Left lung (tissue), 10 donors: ENCODE measurements around the gene RTEL1. TPM values are rescaled to one million over a fixed set of nuclear protein-coding genes. Genes with fewer than 3 reads are reported as not detected.
"Not testable (repeated sequence)": the region's sequence is repeated elsewhere in the genome, so short reads cannot be mapped to it uniquely, and the experiment has no call there.

Experiments used
- ATAC-seq: fragments of 200-7000 bp; cut with Tn5 transposase; one replicate; pipeline ENCODE4 v1.9.1; 2020; ENCODE audit warnings: moderate library complexity
- DNase-seq, 4 donors: peaks; one replicate each; pipeline ENCODE4 v3.0.0-alpha.2; 2013 to 2020
- H3K27ac ChIP-seq, 2 donors: fragments of 200-600 bp; sonication (generic) in 1 of 2; one replicate each; pipeline versions ENCODE4 v1.5.0 to v1.8.0; 2020 to 2021
- H3K27me3 ChIP-seq, 2 donors: fragments of 200-600 bp; sonication (generic) in 1 of 2; one replicate each; pipeline versions ENCODE4 v1.5.0 to v1.8.0; 2020 to 2021
- H3K36me3 ChIP-seq, 2 donors: fragments of 200-600 bp; sonication (generic) in 1 of 2; one replicate each; pipeline versions ENCODE4 v1.5.0 to v1.8.0; 2020 to 2021
- H3K4me1 ChIP-seq, 2 donors: fragments of 200-600 bp; one replicate each; pipeline ENCODE4 v1.8.0; 2021
- H3K4me3 ChIP-seq, 2 donors: fragments of 200-600 bp; sonication (generic) in 1 of 2; one replicate each; pipeline versions ENCODE4 v1.5.0 to v1.8.0; 2020 to 2021; ENCODE audit warnings: mild to moderate bottlenecking in 1 of 2
- H3K9me3 ChIP-seq, 2 donors: fragments of 200-600 bp; sonication (generic) in 1 of 2; one replicate each; pipeline versions ENCODE4 v1.5.0 to v1.8.0; 2020 to 2021
- intact Hi-C, 2 donors: fragments of 100-400 bp; cut with DNase I; formaldehyde crosslinking; loops; one replicate each; pipeline versions ENCODE4 v1.11.2 to v1.14.2; 2022
- polyA plus RNA-seq, 6 donors: library from polyadenylated mRNA; unstranded; fragments of 120-200 nt; gene quantifications; one replicate each; pipeline ENCODE4 v1.2.1, GENCODE V29; 2013; ENCODE audit not compliant: insufficient read length in 6 of 6
- total RNA-seq, 2 donors: library from RNA; stranded (reverse); fragmentation: NEBNext Ultra II Directional; extraction: Animal tissue kit (Norgen Biotek cat#: 25700); gene quantifications; one replicate each; pipeline ENCODE4 v1.2.1, GENCODE V29; 2021
- TF ChIP-seq, protein P1 (sequence below), 2 donors: fragments of 200-600 bp; sonication (generic) in 1 of 2; IDR thresholded peaks; one replicate each; pipeline versions ENCODE4 v1.5.0 to v1.8.0; 2021; ENCODE audit warnings: antibody characterized with exemption in 2 of 2
- donor health status: DM: no; HTN: yes; CAD: no.
- donor health status: DM: no; HTN: no; CAD: no.

RTEL1 gene
- total and polyA plus RNA-seq, 8 donors, result 19.6 to 38.8 (median 22.4) TPM

DNA sequence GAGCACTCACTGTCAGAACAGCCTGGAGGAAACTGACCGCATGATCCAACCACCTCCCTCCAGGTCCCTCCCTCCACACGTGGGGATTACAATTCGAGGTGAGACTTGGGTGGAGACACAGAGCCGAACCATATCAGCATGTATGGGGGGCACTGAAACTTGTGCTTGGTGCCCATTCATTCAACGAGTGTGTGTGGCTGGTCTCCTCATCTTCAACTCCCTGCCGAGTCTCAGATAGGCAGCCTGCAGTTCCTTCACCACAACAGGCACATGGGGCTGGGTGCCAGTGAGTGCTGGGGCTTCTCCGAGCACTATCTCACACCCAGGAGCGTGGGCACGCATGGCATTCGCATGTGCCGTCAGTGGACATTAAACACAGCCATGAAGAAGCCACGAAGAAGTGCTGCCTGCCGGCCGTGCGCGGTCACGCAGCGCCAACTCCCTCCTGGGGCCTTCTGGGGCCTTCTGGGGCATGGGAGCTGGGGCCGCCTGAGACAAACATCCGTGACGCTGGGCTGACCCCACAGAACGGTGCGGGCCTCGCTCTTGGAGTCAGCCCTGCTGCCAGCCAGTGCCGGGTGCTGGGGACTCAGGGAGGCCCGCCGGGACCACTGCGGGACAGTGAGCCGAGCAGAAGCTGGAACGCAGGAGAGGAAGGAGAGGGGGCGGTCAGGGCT, 714 bp upstream of the RTEL1 start:
- peaks cover 0 to 19% of the 10 kb centered on the region in 2 donors for H3K36me3 ChIP-seq
- peak overlapping the region; percentile 80 to 82 for H3K4me3 ChIP-seq
- H3K27me3 ChIP-seq, result peaks cover 4 to 26% of the 10 kb centered on the region in 2 donors
- DNase-seq (no peak), ATAC-seq (no peak)
- no peaks in the 10 kb centered on the region for H3K9me3 ChIP-seq
- TF ChIP-seq, protein P1, sequence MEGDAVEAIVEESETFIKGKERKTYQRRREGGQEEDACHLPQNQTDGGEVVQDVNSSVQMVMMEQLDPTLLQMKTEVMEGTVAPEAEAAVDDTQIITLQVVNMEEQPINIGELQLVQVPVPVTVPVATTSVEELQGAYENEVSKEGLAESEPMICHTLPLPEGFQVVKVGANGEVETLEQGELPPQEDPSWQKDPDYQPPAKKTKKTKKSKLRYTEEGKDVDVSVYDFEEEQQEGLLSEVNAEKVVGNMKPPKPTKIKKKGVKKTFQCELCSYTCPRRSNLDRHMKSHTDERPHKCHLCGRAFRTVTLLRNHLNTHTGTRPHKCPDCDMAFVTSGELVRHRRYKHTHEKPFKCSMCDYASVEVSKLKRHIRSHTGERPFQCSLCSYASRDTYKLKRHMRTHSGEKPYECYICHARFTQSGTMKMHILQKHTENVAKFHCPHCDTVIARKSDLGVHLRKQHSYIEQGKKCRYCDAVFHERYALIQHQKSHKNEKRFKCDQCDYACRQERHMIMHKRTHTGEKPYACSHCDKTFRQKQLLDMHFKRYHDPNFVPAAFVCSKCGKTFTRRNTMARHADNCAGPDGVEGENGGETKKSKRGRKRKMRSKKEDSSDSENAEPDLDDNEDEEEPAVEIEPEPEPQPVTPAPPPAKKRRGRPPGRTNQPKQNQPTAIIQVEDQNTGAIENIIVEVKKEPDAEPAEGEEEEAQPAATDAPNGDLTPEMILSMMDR (IDR thresholded peaks at IDR 0.05), result no peak
- peak overlapping the region; percentile 81 to 82 for H3K27ac ChIP-seq
- intact Hi-C loops, result no loop called here
- peaks cover 13 to 42% of the 10 kb centered on the region in 2 donors for H3K4me1 ChIP-seq

DNA sequence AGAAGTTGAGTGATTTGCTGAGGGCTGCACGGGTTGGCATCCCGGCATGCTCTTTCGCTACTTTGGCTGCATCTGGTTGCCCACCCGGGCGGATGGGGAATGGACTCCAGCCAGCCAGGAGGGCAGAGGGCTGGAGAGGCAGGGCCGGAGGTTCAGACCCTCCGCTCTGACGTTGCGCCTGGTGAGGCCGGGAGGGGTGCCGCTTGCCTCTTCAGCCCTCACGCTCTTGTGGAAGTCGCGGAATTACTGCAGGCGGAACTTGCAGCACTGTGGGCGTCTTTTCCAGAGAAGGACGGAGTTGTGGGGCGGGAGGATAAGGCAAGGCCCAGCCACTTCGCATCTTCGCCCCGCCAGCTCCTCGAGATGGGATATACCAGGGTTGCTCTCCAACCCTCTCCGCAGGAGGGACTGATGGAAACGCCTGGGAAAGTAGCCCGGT, 656 bp downstream of the RTEL1 start:
- DNase-seq (no peak), ATAC-seq (peak; percentile 30)
- Histone ChIP-seq H3K27me3 (peaks cover 0 to 14% of the 10 kb centered on the region in 2 donors), H3K4me1 (peaks cover 13 to 30% of the 10 kb centered on the region in 2 donors), H3K27ac (peak overlapping the region; percentile 71 to 81), H3K4me3 (peak overlapping the region; percentile 80 to 82), H3K9me3 (no peaks in the 10 kb centered on the region), H3K36me3 (peaks cover 0 to 33% of the 10 kb centered on the region in 2 donors)
- TF ChIP-seq, protein P1 (IDR thresholded peaks at IDR 0.05), result no peak
- intact Hi-C loops, result no loop called here

DNA sequence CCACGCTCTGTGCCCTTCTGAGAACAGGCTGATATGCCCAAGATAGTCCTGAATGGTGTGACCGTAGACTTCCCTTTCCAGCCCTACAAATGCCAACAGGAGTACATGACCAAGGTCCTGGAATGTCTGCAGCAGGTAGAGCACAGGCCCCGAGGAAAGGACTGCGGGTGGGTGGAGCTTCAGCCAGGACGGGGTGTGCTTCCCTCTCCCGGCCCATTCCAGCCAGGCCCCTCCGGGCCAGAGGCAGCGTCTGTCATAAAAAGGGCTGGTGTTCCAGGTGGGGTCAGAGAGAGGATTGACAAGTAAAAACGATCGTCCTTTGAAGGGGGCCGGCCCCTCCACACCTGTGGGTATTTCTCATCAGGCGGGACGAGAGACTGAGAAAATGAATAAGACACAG, 1.3 kb downstream of the RTEL1 start:
- intact Hi-C loops, result no loop called here
- Histone ChIP-seq H3K36me3 (peaks cover 0 to 39% of the 10 kb centered on the region in 2 donors), H3K4me3 (peak overlapping the region; percentile 80 to 82), H3K4me1 (peaks cover 13 to 24% of the 10 kb centered on the region in 2 donors), H3K27me3 (peaks cover 0 to 8% of the 10 kb centered on the region in 2 donors), H3K27ac (peak overlapping the region in 1 of 2 donors; percentile 81), H3K9me3 (no peaks in the 10 kb centered on the region)
- DNase-seq (no peak), ATAC-seq (no peak)
- TF ChIP-seq, protein P1 (IDR thresholded peaks at IDR 0.05), result no peak

DNA sequence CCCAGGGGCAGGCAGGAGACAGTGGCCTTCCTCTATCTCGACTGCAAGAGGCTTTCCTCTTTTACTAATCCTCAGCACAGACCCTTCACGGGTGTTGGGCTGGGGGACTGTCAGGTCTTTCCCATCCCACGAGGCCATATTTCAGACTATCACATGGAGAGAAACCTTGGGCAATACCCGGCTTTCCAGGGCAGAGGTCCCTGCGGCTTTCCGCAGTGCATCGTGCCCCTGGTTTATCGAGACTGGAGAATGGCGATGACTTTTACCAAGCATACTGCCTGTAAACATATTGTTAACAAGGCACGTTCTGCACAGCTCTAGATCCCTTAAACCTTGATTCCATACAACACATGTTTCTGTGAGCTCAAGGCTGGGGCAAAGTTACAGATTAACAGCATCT, 2.1 kb downstream of the RTEL1 start:
- Histone ChIP-seq H3K36me3 (peaks cover 0 to 47% of the 10 kb centered on the region in 2 donors), H3K4me1 (peaks cover 13 to 24% of the 10 kb centered on the region in 2 donors)
- ATAC-seq, DNase-seq, intact Hi-C loops, H3K9me3 ChIP-seq, H3K4me3 ChIP-seq, H3K27me3 ChIP-seq, H3K27ac ChIP-seq: not testable (repeated sequence)

DNA sequence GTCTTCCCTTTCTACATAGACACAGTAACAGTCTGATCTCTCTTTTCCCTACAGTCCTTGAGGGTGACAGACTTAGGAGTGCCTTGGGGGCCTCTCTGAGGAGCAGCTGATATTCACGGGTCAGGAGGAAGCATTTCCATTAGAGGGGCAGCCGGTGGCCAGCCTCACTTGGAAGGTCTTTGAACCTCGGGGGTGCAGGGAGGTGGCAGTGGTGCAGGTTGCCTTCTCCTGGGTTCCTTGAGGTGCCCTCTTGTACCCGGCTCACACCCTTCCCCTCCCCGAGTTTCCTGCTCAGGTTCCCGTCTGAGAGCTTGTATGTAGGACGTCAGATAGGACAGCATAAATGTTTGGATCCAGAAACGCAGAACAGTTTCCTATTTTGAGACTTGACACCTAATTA, 2.5 kb downstream of the RTEL1 start:
- H3K27me3 ChIP-seq, result no peaks in the 10 kb centered on the region
- H3K4me1 ChIP-seq, result peaks cover 13 to 24% of the 10 kb centered on the region in 2 donors
- H3K9me3 ChIP-seq, result no peaks in the 10 kb centered on the region
- no peak overlapping the region for H3K4me3 ChIP-seq
- ATAC-seq (no peak), DNase-seq (no peak)
- TF ChIP-seq, protein P1 (IDR thresholded peaks at IDR 0.05), result no peak
- H3K27ac ChIP-seq, result no peak overlapping the region
- H3K36me3 ChIP-seq, result peaks cover 0 to 49% of the 10 kb centered on the region in 2 donors
- intact Hi-C loops, result no loop called here
